Mucosa of rectum (tissue), 2 donors: ENCODE results near the gene C1RL.

Experiments
- H3K27ac ChIP-seq, 2 donors: one replicate each; pipeline ENCODE4 v1.7.0; 2013; ENCODE audit warnings: inconsistent platforms in 2 of 2, low read depth in 2 of 2, low read length in 2 of 2
- H3K27me3 ChIP-seq, 2 donors: one replicate each; pipeline ENCODE4 v1.7.0; 2013; ENCODE audit warnings: low read length in 2 of 2; ENCODE audit not compliant: control insufficient read depth in 2 of 2, insufficient read depth in 2 of 2
- H3K36me3 ChIP-seq, 2 donors: one replicate each; pipeline ENCODE4 v1.7.0; 2013; ENCODE audit warnings: low read length in 2 of 2; ENCODE audit not compliant: control insufficient read depth in 2 of 2, insufficient read depth in 2 of 2
- H3K4me1 ChIP-seq, 2 donors: one replicate each; pipeline ENCODE4 v1.7.0; 2013; ENCODE audit warnings: low read length in 2 of 2, mild to moderate bottlenecking in 1 of 2; ENCODE audit not compliant: control insufficient read depth in 2 of 2, insufficient read depth in 2 of 2
- H3K4me3 ChIP-seq, 2 donors: one replicate each; pipeline ENCODE4 v1.7.0; 2013; ENCODE audit warnings: low read length in 2 of 2
- H3K9ac ChIP-seq, 2 donors: one replicate each; pipeline ENCODE4 v1.7.0; 2013; ENCODE audit warnings: low read length in 2 of 2, low read depth in 1 of 2, mild to moderate bottlenecking in 1 of 2
- H3K9me3 ChIP-seq, 2 donors: one replicate each; pipeline ENCODE4 v1.7.0; 2013; ENCODE audit warnings: low read length in 2 of 2; ENCODE audit not compliant: control insufficient read depth in 2 of 2
- donor health status: healthy.
- donor health status: Normal muscosa, but diverticular disease.

The C1RL gene

DNA sequence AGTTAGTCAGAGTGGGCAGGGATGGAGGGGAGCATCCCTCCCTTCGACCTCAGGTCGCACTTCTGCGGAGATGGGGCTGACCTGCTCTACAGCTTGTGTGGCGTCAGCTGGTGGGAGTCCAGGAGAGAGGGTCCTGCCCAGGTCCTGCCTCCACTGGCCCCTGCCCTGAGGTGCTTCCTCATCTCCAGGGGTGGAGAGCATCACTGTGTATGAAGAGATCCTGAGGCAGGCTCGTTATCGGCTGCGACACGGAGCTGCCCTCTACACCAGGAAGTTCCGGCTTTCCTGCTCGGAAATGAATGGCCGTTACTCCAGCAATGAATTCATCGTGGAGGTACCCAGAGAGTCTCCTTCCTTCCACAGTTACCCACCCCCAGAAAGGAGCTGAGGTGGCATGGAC lies 41.3 kb upstream of the C1RL start:
- H3K36me3 ChIP-seq: peaks cover 20 to 21% of the 10 kb centered on the region in 2 donors
- no peak overlapping the region for H3K4me3 ChIP-seq
- no peak overlapping the region for H3K9ac ChIP-seq
- no peaks in the 10 kb centered on the region for H3K9me3 ChIP-seq
- no peaks in the 10 kb centered on the region for H3K4me1 ChIP-seq
- no peaks in the 10 kb centered on the region for H3K27me3 ChIP-seq
- H3K27ac ChIP-seq: no peak overlapping the region

DNA sequence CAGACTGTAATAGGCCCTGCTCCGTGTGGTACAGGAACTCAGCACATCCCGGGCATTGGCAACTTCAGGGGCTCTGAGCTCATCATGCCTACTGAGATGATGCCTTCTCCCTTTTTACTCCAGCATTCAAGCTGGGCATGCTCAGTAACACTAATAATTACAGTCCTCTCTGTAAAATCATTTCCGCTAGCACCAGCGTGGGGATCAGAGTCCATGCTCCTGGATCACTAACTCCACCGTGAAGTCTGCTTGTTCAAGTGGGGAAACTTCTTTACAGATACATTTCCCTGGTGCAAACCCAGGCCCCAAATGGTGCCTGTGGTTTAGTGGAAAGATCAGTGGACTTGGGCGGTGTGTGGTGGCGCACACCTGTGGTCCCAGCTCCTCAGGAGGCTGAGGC lies 37.9 kb upstream of the C1RL start:
- Histone ChIP-seq H3K36me3 (peaks cover 23 to 26% of the 10 kb centered on the region in 2 donors), H3K4me3 (no peak overlapping the region), H3K4me1 (no peaks in the 10 kb centered on the region), H3K9me3 (no peaks in the 10 kb centered on the region), H3K9ac (no peak overlapping the region), H3K27ac (no peak overlapping the region), H3K27me3 (no peaks in the 10 kb centered on the region)

DNA sequence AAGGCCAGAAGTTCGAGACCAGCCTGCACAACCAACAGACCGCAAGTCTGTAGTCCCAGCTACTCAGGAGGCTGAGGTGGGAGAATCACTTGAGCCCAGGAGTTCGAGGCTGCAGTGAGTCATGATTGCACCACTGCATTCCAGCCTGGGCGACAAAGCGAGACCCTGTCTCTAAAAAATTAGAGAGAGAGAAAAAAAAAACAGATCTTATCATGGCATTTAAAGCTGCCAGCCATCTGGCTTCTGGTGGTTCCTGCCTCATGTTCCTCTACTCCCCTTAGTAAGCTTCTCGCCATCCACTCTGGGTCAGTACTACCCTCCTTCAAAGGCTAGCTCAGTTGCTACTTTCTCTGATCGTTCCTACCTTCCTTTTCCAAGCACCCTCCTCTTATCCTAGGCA lies 37.2 kb upstream of the C1RL start:
- no peaks in the 10 kb centered on the region for H3K4me1 ChIP-seq
- no peaks in the 10 kb centered on the region for H3K27me3 ChIP-seq
- no peak overlapping the region for H3K27ac ChIP-seq
- H3K9me3 ChIP-seq: no peaks in the 10 kb centered on the region
- peaks cover 23 to 26% of the 10 kb centered on the region in 2 donors for H3K36me3 ChIP-seq
- no peak overlapping the region for H3K4me3 ChIP-seq
- H3K9ac ChIP-seq: no peak overlapping the region

DNA sequence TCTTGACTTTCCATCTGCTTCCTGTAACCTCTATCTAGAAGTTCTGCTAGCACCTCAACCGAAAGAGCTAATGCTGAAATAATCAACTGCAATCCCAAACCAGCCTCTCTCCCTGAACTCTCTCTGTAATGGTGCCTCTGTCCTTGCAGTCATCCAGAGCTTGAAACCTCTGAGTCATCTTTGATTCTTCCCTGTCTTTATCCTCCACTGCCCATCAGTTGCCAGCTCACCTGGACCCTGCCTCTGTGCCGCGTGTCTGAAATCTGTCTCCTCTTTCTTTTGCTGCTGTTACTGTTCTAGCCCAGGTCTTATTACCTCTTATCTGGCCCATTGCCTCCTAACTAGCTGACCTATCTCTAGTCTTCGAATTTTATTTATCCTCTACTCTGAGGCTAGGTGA lies 36.7 kb upstream of the C1RL start:
- H3K27me3 ChIP-seq: no peaks in the 10 kb centered on the region
- H3K27ac ChIP-seq: no peak overlapping the region
- no peak overlapping the region for H3K4me3 ChIP-seq
- H3K9ac ChIP-seq: no peak overlapping the region
- peaks cover 18 to 24% of the 10 kb centered on the region in 2 donors for H3K36me3 ChIP-seq
- no peaks in the 10 kb centered on the region for H3K9me3 ChIP-seq
- H3K4me1 ChIP-seq: no peaks in the 10 kb centered on the region

DNA sequence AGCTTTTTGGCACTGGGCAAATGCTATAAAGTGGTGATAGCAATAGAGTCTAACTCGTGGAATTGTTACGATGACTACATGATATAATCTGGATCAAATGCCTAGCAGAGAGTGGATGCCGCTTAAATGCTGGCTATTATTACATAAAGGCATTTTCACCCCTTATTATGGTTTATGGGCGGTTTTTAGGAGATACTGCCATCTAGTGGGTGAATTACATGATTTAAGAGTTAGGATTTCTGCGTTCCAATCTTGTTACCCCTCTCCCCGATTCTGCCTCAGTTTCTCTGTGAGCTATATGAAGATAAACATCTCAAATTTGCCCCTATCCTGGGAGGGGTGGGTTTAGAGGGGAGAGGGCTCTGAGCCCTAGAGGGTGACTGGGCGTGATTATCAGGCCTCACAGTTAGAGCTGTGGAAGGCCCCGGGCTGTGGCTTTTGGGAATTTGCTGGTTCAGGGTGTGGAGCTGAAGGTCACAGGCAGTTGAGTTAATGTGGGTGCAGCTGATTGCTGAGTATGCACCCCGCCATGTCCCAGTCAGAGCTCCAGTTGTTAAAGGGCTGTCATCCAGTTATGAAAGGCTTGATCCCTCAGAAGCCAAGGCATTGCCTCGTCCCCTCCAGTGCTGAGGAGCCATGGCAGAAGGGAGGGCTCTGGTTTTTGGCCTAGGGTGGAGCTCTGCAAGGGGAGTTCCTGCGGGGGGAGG lies 35.6 kb upstream of the C1RL start:
- H3K27me3 ChIP-seq: no peaks in the 10 kb centered on the region
- no peak overlapping the region for H3K27ac ChIP-seq
- no peaks in the 10 kb centered on the region for H3K9me3 ChIP-seq
- peaks cover 10 to 13% of the 10 kb centered on the region in 2 donors for H3K36me3 ChIP-seq
- H3K4me3 ChIP-seq: no peak overlapping the region
- no peak overlapping the region for H3K9ac ChIP-seq
- no peaks in the 10 kb centered on the region for H3K4me1 ChIP-seq

DNA sequence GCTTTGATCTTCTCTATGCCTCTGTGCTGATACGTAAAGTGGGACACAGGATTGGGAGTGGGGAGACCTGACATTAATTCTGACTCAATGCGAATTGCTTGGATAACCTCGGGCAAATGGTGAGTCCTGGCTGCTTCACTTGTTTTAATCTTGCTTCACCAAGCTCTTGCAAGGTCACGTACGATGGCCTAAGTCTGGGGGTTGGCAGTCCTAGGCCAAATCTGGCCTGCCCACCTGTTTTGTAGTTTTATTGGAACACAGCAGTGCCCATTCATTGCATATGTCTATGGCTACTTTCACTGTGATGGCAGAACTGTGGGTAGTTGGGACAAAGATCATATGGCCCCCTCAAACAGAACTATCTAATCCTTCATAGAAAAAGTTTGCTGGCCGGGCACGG lies 34.5 kb upstream of the C1RL start:
- Histone ChIP-seq H3K27ac (no peak overlapping the region), H3K36me3 (peaks cover 4 to 6% of the 10 kb centered on the region in 2 donors), H3K4me1 (no peaks in the 10 kb centered on the region), H3K9ac (no peak overlapping the region), H3K27me3 (no peaks in the 10 kb centered on the region), H3K9me3 (no peaks in the 10 kb centered on the region), H3K4me3 (no peak overlapping the region)

DNA sequence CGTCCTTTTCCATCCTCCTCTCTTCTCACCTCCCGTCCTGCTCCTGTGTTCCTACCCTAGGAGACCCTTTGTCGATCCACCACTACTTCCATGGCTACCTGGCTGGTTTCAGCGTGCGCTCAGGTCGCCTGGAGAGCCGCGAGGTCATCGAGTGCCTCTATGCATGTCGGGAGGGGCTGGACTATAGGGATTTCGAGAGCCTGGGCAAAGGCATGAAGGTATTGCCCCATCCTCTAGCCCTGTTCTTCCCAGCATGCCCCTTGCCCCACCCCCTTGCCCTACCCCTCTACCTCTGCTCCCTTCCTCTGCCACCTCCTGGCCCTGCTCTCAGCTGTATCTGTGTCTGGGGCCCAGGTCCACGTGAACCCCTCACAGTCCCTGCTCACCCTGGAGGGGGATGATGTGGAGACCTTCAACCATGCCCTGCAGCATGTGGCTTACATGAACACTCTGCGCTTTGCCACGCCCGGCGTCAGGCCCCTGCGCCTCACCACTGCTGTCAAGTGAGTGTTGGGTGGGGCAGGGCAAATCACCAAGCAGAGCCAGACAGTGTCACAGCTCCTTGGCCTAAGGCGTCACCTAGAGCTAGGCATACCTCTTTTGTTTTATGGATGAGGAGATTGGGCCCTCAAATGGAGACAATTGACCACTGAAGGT lies 33.9 kb upstream of the C1RL start:
- H3K4me1 ChIP-seq: no peaks in the 10 kb centered on the region
- no peak overlapping the region for H3K4me3 ChIP-seq
- peaks cover 4 to 6% of the 10 kb centered on the region in 2 donors for H3K36me3 ChIP-seq
- H3K9me3 ChIP-seq: no peaks in the 10 kb centered on the region
- H3K27ac ChIP-seq: no peak overlapping the region
- H3K9ac ChIP-seq: no peak overlapping the region
- no peaks in the 10 kb centered on the region for H3K27me3 ChIP-seq

DNA sequence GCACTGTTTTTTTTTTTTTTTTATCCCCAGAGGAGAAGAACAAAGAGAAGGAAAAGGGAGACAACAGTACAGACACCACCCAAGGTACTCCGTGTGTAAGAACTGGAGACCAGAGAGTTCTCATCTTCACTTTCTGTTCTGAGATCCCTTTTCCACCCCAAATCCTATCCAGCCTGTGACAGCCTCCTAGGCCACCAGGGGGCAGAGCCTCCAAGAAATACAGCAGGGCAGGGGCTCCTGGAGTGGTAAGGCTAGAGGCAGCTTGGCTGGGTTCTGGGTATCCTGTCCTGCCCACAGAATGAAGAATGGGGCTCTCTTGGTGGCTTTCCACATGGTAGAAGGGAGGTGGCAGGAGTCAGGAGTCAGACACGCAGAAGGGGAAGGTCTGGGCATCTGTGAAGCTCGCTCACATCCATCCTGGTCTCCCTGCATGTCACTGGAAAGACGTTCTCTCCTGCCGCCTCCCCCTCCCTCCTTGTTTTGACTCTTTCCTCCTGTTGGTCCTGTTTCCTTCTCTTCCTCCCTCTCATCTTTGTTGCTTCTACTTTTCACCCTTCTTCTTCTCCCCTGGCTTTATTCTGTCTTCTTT lies 33.1 kb upstream of the C1RL start:
- Histone ChIP-seq H3K36me3 (peaks cover 6 to 8% of the 10 kb centered on the region in 2 donors), H3K9ac (no peak overlapping the region)

DNA sequence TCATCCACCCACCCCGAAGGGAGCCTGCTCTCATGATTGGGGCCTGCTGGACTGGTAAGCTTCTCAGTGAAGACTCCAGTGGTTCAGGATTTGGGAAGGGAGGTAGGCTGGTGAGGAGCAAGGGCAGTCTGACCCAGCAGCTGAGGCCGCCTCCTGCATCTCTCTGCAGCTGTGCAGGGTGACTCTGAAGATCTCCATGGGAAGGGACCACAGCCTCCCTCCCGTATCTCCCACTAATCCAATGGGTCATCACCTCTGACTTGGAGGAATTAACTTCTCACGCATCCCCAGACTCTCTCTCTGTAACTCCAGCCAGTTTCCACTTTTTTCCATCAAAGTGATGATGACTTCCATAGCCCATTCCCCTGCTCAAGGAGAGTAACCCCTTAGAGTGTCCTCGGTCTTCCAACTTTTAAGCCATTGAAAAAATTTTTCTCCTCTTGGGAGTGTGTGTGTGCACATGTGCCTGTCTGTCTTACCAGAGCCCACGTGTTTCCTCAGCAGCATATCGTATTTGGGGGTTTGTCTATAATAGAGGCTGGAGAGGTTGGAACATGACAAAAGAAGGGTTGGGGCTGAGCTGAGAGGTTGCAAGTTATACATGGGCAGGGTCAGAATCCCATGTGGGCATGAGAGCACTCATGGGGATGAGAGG lies 32.5 kb upstream of the C1RL start:
- no peaks in the 10 kb centered on the region for H3K27me3 ChIP-seq
- no peak overlapping the region for H3K4me3 ChIP-seq
- peaks cover 9 to 12% of the 10 kb centered on the region in 2 donors for H3K36me3 ChIP-seq
- H3K9me3 ChIP-seq: no peaks in the 10 kb centered on the region
- H3K4me1 ChIP-seq: no peaks in the 10 kb centered on the region
- H3K27ac ChIP-seq: no peak overlapping the region
- no peak overlapping the region for H3K9ac ChIP-seq

More for the DNA sequence above, 33.1 kb upstream of the C1RL start:
- Histone ChIP-seq H3K9me3 (no peaks in the 10 kb centered on the region), H3K27ac (no peak overlapping the region), H3K27me3 (no peaks in the 10 kb centered on the region), H3K4me3 (no peak overlapping the region), H3K4me1 (no peaks in the 10 kb centered on the region)

DNA sequence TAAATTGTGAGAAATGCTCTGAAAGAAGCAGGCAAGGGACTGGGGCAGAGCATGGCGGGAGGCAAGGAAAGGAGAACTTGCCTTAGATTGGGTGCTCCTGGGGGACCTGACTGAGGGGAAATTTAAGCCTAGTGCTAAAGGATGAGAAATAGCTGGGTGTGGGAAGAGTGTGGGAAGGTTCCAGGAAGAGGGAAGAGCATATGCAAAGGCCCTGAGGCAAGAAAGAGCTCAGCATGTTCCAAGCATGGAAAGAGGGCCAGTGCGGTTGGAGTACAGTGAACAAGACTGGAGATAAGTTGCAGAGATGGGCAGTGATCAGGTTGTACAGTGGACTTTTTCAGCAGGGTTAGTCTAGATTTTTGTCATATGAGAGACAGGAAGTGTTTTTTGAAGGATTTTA lies 30.2 kb upstream of the C1RL start:
- Histone ChIP-seq H3K4me1 (peaks cover 0 to 3% of the 10 kb centered on the region in 2 donors), H3K9me3 (no peaks in the 10 kb centered on the region), H3K27me3 (no peaks in the 10 kb centered on the region), H3K36me3 (peaks cover 9 to 14% of the 10 kb centered on the region in 2 donors), H3K27ac (no peak overlapping the region), H3K9ac (no peak overlapping the region), H3K4me3 (no peak overlapping the region)
